Measurements from ENCODE around the gene SHANK3.

Gene SHANK3

GRCh38 chr22:50705851-50706351 lies 33.3 kb downstream of the SHANK3 start:
- Histone ChIP-seq H3K18ac (ENCODE audit: low read length) (no peak overlapping the region), H2BK5ac (ENCODE audit: low read depth, low read length, poor library complexity) (no peak overlapping the region), H3K9me3 (ENCODE audit: insufficient read depth, low read depth, low read length) (peaks cover 5% of the 10 kb centered on the region), H3K9ac (ENCODE audit: low read length) (no peak overlapping the region), H3K79me2 (ENCODE audit: control insufficient read depth, insufficient read depth, low read length, poor library complexity) (no peaks in the 10 kb centered on the region), H4K91ac (ENCODE audit: low read depth, low read length) (no peak overlapping the region), H3K4ac (ENCODE audit: low read depth, low read length) (no peak overlapping the region), H3K14ac (ENCODE audit: low read length) (no peak overlapping the region), H2AFZ (ENCODE audit: insufficient read depth, low read length, poor library complexity) (no peak overlapping the region), H3K27ac (ENCODE audit: low read depth, low read length) (no peak overlapping the region), H4K8ac (ENCODE audit: low read depth, low read length) (no peak overlapping the region), H3K4me2 (ENCODE audit: low read length) (no peak overlapping the region), H2BK12ac (ENCODE audit: low read length) (no peak overlapping the region), H3K79me1 (ENCODE audit: low read length) (no peaks in the 10 kb centered on the region), H2BK120ac (ENCODE audit: insufficient read depth, low read length, poor library complexity) (no peak overlapping the region), H3K4me1 (ENCODE audit: control insufficient read depth in 1 of 2, insufficient read depth in 2 of 2, low read length in 2 of 2) (peaks cover 3 to 8% of the 10 kb centered on the region in 2 experiments), H3K36me3 (ENCODE audit: control insufficient read depth in 1 of 2, insufficient read depth in 2 of 2, low read length in 2 of 2) (no peaks in the 10 kb centered on the region), H2AK5ac (ENCODE audit: low read length) (no peak overlapping the region), H4K12ac (ENCODE audit: low read depth, low read length) (no peak overlapping the region), H3K23ac (ENCODE audit: low read length) (no peak overlapping the region), H3K4me3 (ENCODE audit: low read depth, low read length) (no peak overlapping the region), H3K27me3 (ENCODE audit: insufficient read depth, low read length) (no peaks in the 10 kb centered on the region)
- DNase-seq = no peak
- no CpG with 5 or more reads among the region's 27 CpGs for WGBS (ENCODE audit: extremely low coverage, insufficient coverage, insufficient read length)

- H2BK12ac ChIP-seq (ENCODE audit: low read length) = no peak overlapping the region
- H3K23ac ChIP-seq (ENCODE audit: low read length) = no peak overlapping the region
- no peaks in the 10 kb centered on the region for H3K36me3 ChIP-seq (ENCODE audit: control insufficient read depth in 1 of 2, insufficient read depth in 2 of 2, low read length in 2 of 2)
- no peak overlapping the region for H4K91ac ChIP-seq (ENCODE audit: low read depth, low read length)
- no peak overlapping the region for H4K12ac ChIP-seq (ENCODE audit: low read depth, low read length)
- peaks cover 8% of the 10 kb centered on the region for H3K9me3 ChIP-seq (ENCODE audit: insufficient read depth, low read depth, low read length)
- peak overlapping the region; percentile 10 for H3K4me3 ChIP-seq (ENCODE audit: low read depth, low read length)
- H2AFZ ChIP-seq (ENCODE audit: insufficient read depth, low read length, poor library complexity) = no peak overlapping the region
- H3K14ac ChIP-seq (ENCODE audit: low read length) = no peak overlapping the region
- no peak for DNase-seq
- no peak overlapping the region for H4K8ac ChIP-seq (ENCODE audit: low read depth, low read length)
- no CpG with 5 or more reads among the region's 14 CpGs for WGBS (ENCODE audit: extremely low coverage, insufficient coverage, insufficient read length)
- H3K79me2 ChIP-seq (ENCODE audit: control insufficient read depth, insufficient read depth, low read length, poor library complexity) = no peaks in the 10 kb centered on the region
- no peak overlapping the region for H3K9ac ChIP-seq (ENCODE audit: low read length)
- H3K18ac ChIP-seq (ENCODE audit: low read length) = no peak overlapping the region
- H3K27me3 ChIP-seq (ENCODE audit: insufficient read depth, low read length) = no peaks in the 10 kb centered on the region
- H3K4me1 ChIP-seq (ENCODE audit: control insufficient read depth in 1 of 2, insufficient read depth in 2 of 2, low read length in 2 of 2) = peaks cover 3 to 8% of the 10 kb centered on the region in 2 experiments
- H3K4ac ChIP-seq (ENCODE audit: low read depth, low read length) = no peak overlapping the region
- no peak overlapping the region for H3K27ac ChIP-seq (ENCODE audit: low read depth, low read length)
- no peaks in the 10 kb centered on the region for H3K79me1 ChIP-seq (ENCODE audit: low read length)
- no peak overlapping the region for H2BK5ac ChIP-seq (ENCODE audit: low read depth, low read length, poor library complexity)
- no peak overlapping the region for H2AK5ac ChIP-seq (ENCODE audit: low read length)
- no peak overlapping the region for H2BK120ac ChIP-seq (ENCODE audit: insufficient read depth, low read length, poor library complexity)
- no peak overlapping the region for H3K4me2 ChIP-seq (ENCODE audit: low read length)
Observed at GRCh38 chr22:50706481-50707125, 34.0 kb downstream of the SHANK3 start.

GRCh38 chr22:50708474-50708873 lies 35.9 kb downstream of the SHANK3 start:
- no peak overlapping the region for H2BK120ac ChIP-seq (ENCODE audit: insufficient read depth, low read length, poor library complexity)
- no peak overlapping the region for H2BK12ac ChIP-seq (ENCODE audit: low read length)
- no peak overlapping the region for H2AK5ac ChIP-seq (ENCODE audit: low read length)
- DNase-seq = no peak
- H3K9ac ChIP-seq (ENCODE audit: low read length) = no peak overlapping the region
- no peak overlapping the region for H3K27ac ChIP-seq (ENCODE audit: low read depth, low read length)
- H3K27me3 ChIP-seq (ENCODE audit: insufficient read depth, low read length) = no peaks in the 10 kb centered on the region
- H3K14ac ChIP-seq (ENCODE audit: low read length) = no peak overlapping the region
- no peak overlapping the region for H2AFZ ChIP-seq (ENCODE audit: insufficient read depth, low read length, poor library complexity)
- H3K4me2 ChIP-seq (ENCODE audit: low read length) = no peak overlapping the region
- H4K12ac ChIP-seq (ENCODE audit: low read depth, low read length) = no peak overlapping the region
- H3K36me3 ChIP-seq (ENCODE audit: control insufficient read depth in 1 of 2, insufficient read depth in 2 of 2, low read length in 2 of 2) = no peaks in the 10 kb centered on the region
- peaks cover 8% of the 10 kb centered on the region for H3K9me3 ChIP-seq (ENCODE audit: insufficient read depth, low read depth, low read length)
- H3K79me1 ChIP-seq (ENCODE audit: low read length) = no peaks in the 10 kb centered on the region
- H3K4me1 ChIP-seq (ENCODE audit: control insufficient read depth in 1 of 2, insufficient read depth in 2 of 2, low read length in 2 of 2) = peaks cover 5 to 9% of the 10 kb centered on the region in 2 experiments
- H3K4ac ChIP-seq (ENCODE audit: low read depth, low read length) = no peak overlapping the region
- no peak overlapping the region for H2BK5ac ChIP-seq (ENCODE audit: low read depth, low read length, poor library complexity)
- no peak overlapping the region for H4K91ac ChIP-seq (ENCODE audit: low read depth, low read length)
- H3K4me3 ChIP-seq (ENCODE audit: low read depth, low read length) = no peak overlapping the region
- no peaks in the 10 kb centered on the region for H3K79me2 ChIP-seq (ENCODE audit: control insufficient read depth, insufficient read depth, low read length, poor library complexity)
- no CpG with 5 or more reads among the region's 3 CpGs for WGBS (ENCODE audit: extremely low coverage, insufficient coverage, insufficient read length)
- no peak overlapping the region for H3K23ac ChIP-seq (ENCODE audit: low read length)
- no peak overlapping the region for H3K18ac ChIP-seq (ENCODE audit: low read length)
- H4K8ac ChIP-seq (ENCODE audit: low read depth, low read length) = no peak overlapping the region

GRCh38 chr22:50708996-50709395 lies 36.4 kb downstream of the SHANK3 start:
- no peaks in the 10 kb centered on the region for H3K79me2 ChIP-seq (ENCODE audit: control insufficient read depth, insufficient read depth, low read length, poor library complexity)
- WGBS (ENCODE audit: extremely low coverage, insufficient coverage, insufficient read length) = no CpG with 5 or more reads among the region's 6 CpGs

More at GRCh38 chr22:50708996-50709395, 36.4 kb downstream of the SHANK3 start:
- H4K12ac ChIP-seq (ENCODE audit: low read depth, low read length) = no peak overlapping the region
- DNase-seq = no peak
- H3K79me1 ChIP-seq (ENCODE audit: low read length) = no peaks in the 10 kb centered on the region
- H3K4me1 ChIP-seq (ENCODE audit: control insufficient read depth in 1 of 2, insufficient read depth in 2 of 2, low read length in 2 of 2) = peaks cover 5 to 9% of the 10 kb centered on the region in 2 experiments
- no peak overlapping the region for H3K14ac ChIP-seq (ENCODE audit: low read length)
- no peak overlapping the region for H3K18ac ChIP-seq (ENCODE audit: low read length)
- H4K8ac ChIP-seq (ENCODE audit: low read depth, low read length) = no peak overlapping the region
- H3K4me2 ChIP-seq (ENCODE audit: low read length) = no peak overlapping the region
- no peak overlapping the region for H2AFZ ChIP-seq (ENCODE audit: insufficient read depth, low read length, poor library complexity)
- no peak overlapping the region for H2BK120ac ChIP-seq (ENCODE audit: insufficient read depth, low read length, poor library complexity)
- H3K27ac ChIP-seq (ENCODE audit: low read depth, low read length) = no peak overlapping the region
- no peak overlapping the region for H3K4me3 ChIP-seq (ENCODE audit: low read depth, low read length)
- no peak overlapping the region for H2AK5ac ChIP-seq (ENCODE audit: low read length)
- H3K4ac ChIP-seq (ENCODE audit: low read depth, low read length) = no peak overlapping the region
- H3K23ac ChIP-seq (ENCODE audit: low read length) = no peak overlapping the region
- H3K9me3 ChIP-seq (ENCODE audit: insufficient read depth, low read depth, low read length) = peaks cover 8% of the 10 kb centered on the region
- H2BK5ac ChIP-seq (ENCODE audit: low read depth, low read length, poor library complexity) = no peak overlapping the region
- no peaks in the 10 kb centered on the region for H3K36me3 ChIP-seq (ENCODE audit: control insufficient read depth in 1 of 2, insufficient read depth in 2 of 2, low read length in 2 of 2)
- H3K27me3 ChIP-seq (ENCODE audit: insufficient read depth, low read length) = no peaks in the 10 kb centered on the region
- H2BK12ac ChIP-seq (ENCODE audit: low read length) = no peak overlapping the region
- no peak overlapping the region for H4K91ac ChIP-seq (ENCODE audit: low read depth, low read length)
- H3K9ac ChIP-seq (ENCODE audit: low read length) = no peak overlapping the region
